Measurements from ENCODE around the gene TRAPPC5.
"Not testable (repeated sequence)": the region's sequence is repeated elsewhere in the genome, so short reads cannot be mapped to it uniquely, and the experiment has no call there.

Gene TRAPPC5

GRCh38 chr19:7680606-7681339, at the start of gene TRAPPC5:
TRAPPC5 (plus strand) TSS chr19:7680833; CDS start chr19:7682254, 1,421 bp downstream.
- DNase-seq = peak; percentile 43

GRCh38 chr19:7631577-7631976, 49.1 kb upstream of the TRAPPC5 start:
- no peak for DNase-seq

GRCh38 chr19:7632340-7633203, 48.1 kb upstream of the TRAPPC5 start:
- DNase-seq = no peak

- no peak for DNase-seq
These were observed 46.9 kb upstream of the TRAPPC5 start, which contains the start of gene PCP2 for GRCh38 chr19:7633698-7634097. PCP2 (minus strand) TSS chr19:7633719; CDS start chr19:7633457, 262 bp downstream.

- no peak for DNase-seq
These were observed 45.0 kb upstream of the TRAPPC5 start for GRCh38 chr19:7635670-7636069.

GRCh38 chr19:7636317-7636690, 44.3 kb upstream of the TRAPPC5 start:
- DNase-seq = no peak

GRCh38 chr19:7636691-7637373, 43.8 kb upstream of the TRAPPC5 start, which contains the start of gene STXBP2:
STXBP2 (plus strand) TSS chr19:7637110; CDS start chr19:7637150, 40 bp downstream.
- DNase-seq = peak; percentile 47

- DNase-seq = no peak
These were observed 43.0 kb upstream of the TRAPPC5 start for GRCh38 chr19:7637374-7638256.

GRCh38 chr19:7638802-7639465, 41.7 kb upstream of the TRAPPC5 start:
- no peak for DNase-seq

- no peak for DNase-seq
These were observed 40.7 kb upstream of the TRAPPC5 start for GRCh38 chr19:7639863-7640348.

- no peak for DNase-seq
These were observed 39.8 kb upstream of the TRAPPC5 start for GRCh38 chr19:7640803-7641202.

- no peak for DNase-seq
These were observed 39.0 kb upstream of the TRAPPC5 start for GRCh38 chr19:7641290-7642276.

GRCh38 chr19:7642295-7643030, 38.2 kb upstream of the TRAPPC5 start:
- DNase-seq = no peak

GRCh38 chr19:7643031-7643415, 37.6 kb upstream of the TRAPPC5 start:
- DNase-seq = no peak

GRCh38 chr19:7643629-7644549, 36.7 kb upstream of the TRAPPC5 start:
- DNase-seq = not testable (repeated sequence)

GRCh38 chr19:7644550-7644877, 36.1 kb upstream of the TRAPPC5 start:
- no peak for DNase-seq

- no peak for DNase-seq
These were observed 35.5 kb upstream of the TRAPPC5 start for GRCh38 chr19:7645163-7645562.

GRCh38 chr19:7645656-7646425, 34.8 kb upstream of the TRAPPC5 start:
- DNase-seq = no peak
